Muscle of arm (tissue), 14 donors: ENCODE data around the gene NADK2. TPM values are rescaled to one million over a fixed set of nuclear protein-coding genes. Genes with fewer than 3 reads are reported as not detected.
"Not testable (repeated sequence)": the region's sequence is repeated elsewhere in the genome, so short reads cannot be mapped to it uniquely, and the experiment has no call there.

Experiments
- DNase-seq: peaks from one replicate; pipeline ENCODE4 v3.0.0-alpha.2; 2013
- long read RNA-seq, 11 donors: transcript quantifications; one replicate each; lab custom pipeline, GENCODE V29; 2026
- polyA plus RNA-seq, 12 donors: library from polyadenylated mRNA; unstranded; fragments of 120-200 nt; gene quantifications; one replicate each; pipeline ENCODE4 v1.2.1, GENCODE V29; 2013; ENCODE audit not compliant: insufficient read length in 12 of 12

NADK2 gene
- 100 to 1,000 TPM in 1 of 12 donors, 10 to 100 TPM in 11; 29.5 to 117 (median 45.5) TPM for polyA plus RNA-seq
- long read RNA-seq, donor 1, partial matches to known transcripts, result 0 of 5 reads
- long read RNA-seq, donor 1, other reads (novel, unspliced or antisense), result 0 of 5 reads
- long read RNA-seq, donor 2, transcript NADK2-202 (12 exons, 2,243 nt), result major isoform, 11 of 11 reads
- long read RNA-seq, donor 2, partial matches to known transcripts, result 0 of 11 reads
- long read RNA-seq, donor 2, other reads (novel, unspliced or antisense), result 0 of 11 reads
- long read RNA-seq, donor 3, partial matches to known transcripts, result 5 of 9 reads
- long read RNA-seq, donor 3, other reads (novel, unspliced or antisense), result 0 of 9 reads
- long read RNA-seq, donor 4, result 0 reads
- long read RNA-seq, donor 5, partial matches to known transcripts, result 0 of 2 reads
- long read RNA-seq, donor 5, other reads (novel, unspliced or antisense), result 0 of 2 reads
- long read RNA-seq, donor 6, partial matches to known transcripts, result 0 of 3 reads
- long read RNA-seq, donor 6, other reads (novel, unspliced or antisense), result 0 of 3 reads
- long read RNA-seq, donor 7, partial matches to known transcripts, result 0 of 4 reads
- long read RNA-seq, donor 7, other reads (novel, unspliced or antisense), result 0 of 4 reads
- long read RNA-seq, donor 8, partial matches to known transcripts, result 0 of 7 reads
- long read RNA-seq, donor 8, other reads (novel, unspliced or antisense), result 6 of 7 reads
- long read RNA-seq, donor 9, partial matches to known transcripts, result 43 of 53 reads
- long read RNA-seq, donor 9, other reads (novel, unspliced or antisense), result 5 of 53 reads
- long read RNA-seq, donor 10, partial matches to known transcripts, result 0 of 4 reads
- long read RNA-seq, donor 10, other reads (novel, unspliced or antisense), result 0 of 4 reads
- long read RNA-seq, donor 11, partial matches to known transcripts, result 0 of 2 reads
- long read RNA-seq, donor 11, other reads (novel, unspliced or antisense), result 0 of 2 reads

- peak; percentile 98 for DNase-seq
These were observed at the start of gene NADK2 for GRCh38 chr5:36241631-36242533. Gene NADK2, minus strand, starts transcription at chr5:36241925. Its CDS starts 127 bp downstream, at chr5:36241798.

- no peak for DNase-seq
These were observed 44.3 kb upstream of the NADK2 start for GRCh38 chr5:36285837-36286615.

GRCh38 chr5:36283775-36284174 is 42.0 kb upstream of the NADK2 start:
- DNase-seq, result not testable (repeated sequence)

GRCh38 chr5:36281626-36282025 is 39.9 kb upstream of the NADK2 start:
- DNase-seq, result no peak

DNA sequence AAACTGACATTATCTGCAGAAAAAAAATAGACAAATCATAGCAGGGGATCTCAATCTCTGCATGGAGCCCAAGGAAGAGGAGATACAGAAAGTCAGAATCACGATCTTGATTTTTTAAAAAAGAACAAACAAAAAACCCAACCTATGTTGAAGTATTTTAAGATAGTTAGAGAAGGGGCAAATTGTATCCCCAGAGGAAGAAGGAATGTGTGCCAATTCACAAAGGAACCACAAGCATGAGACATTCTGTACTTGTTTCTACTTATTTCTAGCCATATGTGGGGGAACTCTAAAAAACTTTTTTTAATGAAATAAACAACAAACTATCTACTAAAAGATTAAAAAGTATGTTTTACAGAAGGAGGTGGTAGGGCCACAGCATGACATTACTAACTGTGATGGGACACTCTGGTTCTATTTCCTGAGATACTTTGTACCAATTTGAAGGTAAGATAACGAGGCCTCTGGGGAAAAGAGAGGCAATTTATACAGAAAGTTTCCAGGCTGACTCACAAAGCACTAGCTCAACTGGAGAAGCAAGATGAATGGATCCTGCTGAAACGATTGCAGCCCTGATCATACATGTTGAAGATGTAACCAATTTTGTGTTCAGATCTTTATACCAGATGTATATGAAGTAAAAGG is 37.5 kb upstream of the NADK2 start:
- no peak for DNase-seq

DNA sequence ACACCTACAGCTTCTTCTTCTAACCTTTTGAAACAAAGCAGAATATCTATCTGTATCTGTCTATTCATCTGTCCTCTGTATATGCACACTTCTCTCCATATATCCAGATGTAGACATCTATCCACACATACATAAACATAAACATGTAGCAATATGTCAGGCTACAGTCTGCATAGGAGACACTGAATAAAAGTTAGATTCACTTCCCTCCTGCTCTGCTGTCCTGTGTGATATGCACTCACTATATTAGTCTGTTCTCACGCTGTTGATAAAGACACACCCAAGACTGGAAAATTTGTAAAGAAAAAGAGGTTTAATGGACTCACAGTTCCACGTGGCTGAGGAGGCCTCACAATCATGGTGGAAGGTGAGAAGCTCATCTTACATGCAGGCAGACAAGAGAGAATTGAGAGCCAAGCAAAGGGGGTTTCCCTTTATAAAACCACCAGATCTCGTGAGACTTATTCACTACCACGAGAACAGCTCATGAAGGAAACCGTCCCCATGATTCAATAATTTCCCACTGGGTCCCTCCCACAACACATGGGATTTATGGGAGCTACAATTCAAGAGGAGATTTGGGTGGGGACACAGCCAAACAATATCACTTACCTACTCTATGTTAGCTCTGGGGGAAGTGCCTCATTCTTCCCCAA is 35.9 kb upstream of the NADK2 start:
- DNase-seq, result no peak

DNA sequence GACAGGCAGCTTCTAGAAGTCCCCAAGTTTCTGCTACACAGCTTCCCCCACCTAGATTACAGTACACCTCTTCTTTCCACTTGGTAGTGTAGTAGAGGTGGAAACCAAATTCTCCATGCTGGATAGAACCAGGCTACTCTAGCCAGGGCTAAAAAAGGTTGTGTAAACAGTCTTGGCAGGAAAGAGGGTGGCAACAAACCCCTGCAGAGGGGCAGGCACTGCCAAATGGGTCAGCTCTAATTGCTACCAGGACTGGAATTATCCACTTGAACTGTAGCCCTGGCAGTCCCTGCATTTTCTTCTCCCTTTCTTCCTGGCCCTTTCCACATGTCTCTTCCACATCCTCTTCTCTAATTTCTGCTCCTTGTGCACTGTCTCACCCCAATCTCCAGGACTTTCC is 35.1 kb upstream of the NADK2 start:
- no peak for DNase-seq

GRCh38 chr5:36273809-36274526 is 32.2 kb upstream of the NADK2 start:
- DNase-seq, result peak; percentile 4

DNA sequence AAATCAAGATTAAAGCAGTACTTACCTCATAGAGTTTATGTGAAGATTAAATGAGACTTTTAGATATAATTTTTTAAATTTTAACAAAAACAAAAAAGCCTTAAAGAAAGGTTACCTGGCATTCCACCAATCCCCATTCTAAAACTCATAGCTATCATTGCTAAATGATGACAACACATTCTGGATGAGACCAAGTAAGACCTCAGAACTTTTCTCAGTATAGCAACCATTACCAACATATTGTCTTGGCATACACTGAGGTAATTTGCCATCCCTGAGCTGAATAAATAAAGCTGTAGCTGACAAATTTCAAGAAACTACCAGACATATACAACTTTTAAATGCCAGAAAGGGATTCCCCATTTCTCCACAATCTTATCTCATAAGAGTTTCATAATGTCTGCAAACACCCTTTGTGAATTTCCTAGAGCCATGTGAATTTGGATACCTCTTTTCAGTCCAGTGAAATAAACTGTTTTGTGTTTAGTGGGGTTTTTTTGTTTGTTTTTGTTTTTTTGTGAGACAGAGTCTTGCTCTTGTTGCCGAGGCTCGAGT is 30.5 kb upstream of the NADK2 start:
- DNase-seq, result no peak

DNA sequence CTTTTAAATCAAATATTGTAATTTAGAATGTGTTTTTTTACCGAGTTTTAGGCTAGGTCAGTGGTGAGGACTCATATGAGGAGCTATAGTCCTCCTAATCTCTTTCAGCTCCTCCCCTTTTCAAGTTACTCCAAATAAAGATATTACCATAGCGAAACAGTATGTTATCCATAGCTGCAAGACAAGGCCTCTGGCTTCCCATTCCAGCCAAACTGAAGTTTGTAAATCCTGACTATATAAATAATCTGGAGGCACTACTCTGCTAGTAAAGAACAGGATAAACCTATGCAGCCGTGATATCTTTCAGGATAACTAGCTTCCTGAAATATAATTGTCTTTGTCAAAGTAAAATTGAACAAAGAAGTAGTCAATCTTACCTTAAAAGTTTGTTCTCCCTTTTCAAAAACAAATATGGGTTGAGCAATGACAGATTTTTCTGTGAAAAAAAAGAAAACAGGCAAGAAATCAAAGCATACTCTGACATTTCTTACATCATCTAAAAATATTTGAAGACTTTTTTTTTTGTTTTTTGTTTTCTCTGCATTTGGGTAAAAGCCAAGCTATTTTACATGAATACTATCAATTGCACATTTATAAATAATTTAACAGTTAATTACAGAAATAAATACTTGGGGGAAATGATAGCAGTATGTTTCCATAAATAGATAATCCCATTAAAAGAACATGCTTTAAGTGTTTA is 29.3 kb upstream of the NADK2 start:
- no peak for DNase-seq

DNA sequence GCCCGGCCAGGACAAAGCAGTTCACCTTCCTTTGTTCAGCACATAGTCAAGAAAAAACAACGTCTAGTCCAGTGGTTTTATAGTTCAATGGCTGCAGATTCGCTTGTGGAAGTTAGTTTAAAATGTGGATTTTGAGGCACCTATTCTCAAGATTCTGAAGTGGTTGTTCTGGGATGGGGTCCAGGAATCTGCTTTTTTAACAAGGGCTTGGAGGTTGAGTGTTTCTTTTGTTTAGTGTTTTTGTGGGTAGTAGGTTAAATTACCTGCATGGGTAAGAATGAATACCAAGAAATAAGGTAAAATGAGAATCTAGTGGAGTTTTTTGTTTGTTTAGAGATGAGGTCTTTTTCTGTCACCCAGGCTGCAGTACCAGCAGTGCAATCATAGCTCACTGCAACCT is 28.4 kb upstream of the NADK2 start:
- no peak for DNase-seq

DNA sequence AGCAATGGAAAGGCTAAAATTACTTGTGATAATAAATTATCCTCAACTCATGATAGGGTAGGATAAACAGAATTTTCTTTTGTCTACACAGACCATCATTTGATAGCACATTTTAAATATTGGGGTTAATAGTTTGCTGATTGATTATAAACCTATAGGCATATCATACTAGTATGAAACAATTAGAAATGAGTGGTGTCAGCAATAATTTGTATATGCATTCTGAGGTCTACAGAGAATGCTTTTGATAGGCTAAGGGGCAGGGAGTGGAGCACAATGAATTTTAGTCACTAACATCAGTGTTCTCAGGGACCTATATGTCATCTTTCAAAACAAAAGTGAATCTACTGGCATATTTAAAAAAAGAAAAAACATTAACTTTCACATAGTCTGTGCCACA is 27.8 kb upstream of the NADK2 start:
- no peak for DNase-seq

- DNase-seq, result no peak
These were observed 26.2 kb upstream of the NADK2 start for GRCh38 chr5:36267905-36268304.

DNA sequence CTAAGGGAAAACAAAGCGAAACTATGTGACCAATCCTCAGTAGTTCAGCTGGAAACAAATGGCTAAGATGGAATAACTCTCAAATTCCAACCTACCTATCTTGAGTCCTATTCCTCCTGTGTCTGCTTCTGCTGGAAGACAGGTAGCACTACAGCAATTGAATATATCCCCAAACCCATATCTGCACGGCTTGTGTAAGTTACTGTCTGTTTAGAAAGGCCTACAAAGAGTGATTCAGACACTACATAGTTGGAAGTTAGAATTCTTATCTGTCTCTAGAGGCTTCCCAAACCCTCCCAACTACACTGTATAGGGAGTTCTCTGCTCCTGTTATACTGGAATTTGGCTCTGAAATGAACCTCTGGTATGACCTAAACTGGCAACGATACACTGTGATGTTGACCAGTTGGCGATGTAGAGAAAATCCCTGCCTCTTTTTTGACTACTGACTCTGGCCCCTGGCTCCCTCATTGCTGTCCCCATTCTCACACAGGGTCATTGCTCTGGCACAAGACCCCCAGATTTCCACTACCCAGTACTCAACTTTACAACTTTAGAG is 22.6 kb upstream of the NADK2 start:
- DNase-seq, result no peak

- no peak for DNase-seq
These were observed 19.5 kb upstream of the NADK2 start for GRCh38 chr5:36261186-36261585.

- DNase-seq, result no peak
These were observed 11.8 kb upstream of the NADK2 start for GRCh38 chr5:36253575-36253974.

DNA sequence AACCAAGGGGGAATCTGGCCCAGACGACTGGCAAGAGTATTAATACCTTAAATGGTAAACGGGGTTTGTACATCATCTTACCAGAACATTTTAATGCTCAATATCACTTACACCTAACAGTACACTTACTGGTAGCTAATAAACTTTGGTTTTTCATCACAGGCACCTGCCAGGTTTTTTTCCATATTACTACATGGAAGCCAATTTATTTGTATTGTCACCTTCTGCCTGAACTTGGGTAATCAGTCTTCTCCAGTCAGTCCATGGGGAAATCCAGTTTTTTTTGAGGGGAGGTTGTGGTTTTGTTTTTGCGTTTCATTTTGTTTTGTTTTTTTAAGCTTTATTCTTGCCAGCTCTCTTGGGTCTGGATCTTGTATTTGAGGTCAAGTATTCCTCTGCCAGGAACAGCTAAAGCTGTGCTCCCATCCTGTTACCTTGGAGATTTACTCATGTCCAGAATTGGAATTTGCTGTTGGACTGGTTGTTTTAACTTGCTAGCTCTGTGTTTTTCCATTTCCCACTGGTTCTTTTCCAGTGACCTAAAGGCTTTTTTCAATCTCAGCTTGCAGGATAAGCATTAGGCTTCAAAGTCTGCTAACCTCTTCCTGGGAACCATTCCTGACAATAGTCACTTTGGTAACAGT is 11.1 kb upstream of the NADK2 start:
- DNase-seq, result no peak
